CMK (cell line): ENCODE measurements around the gene HENMT1.
"Not testable (repeated sequence)": the region's sequence is repeated elsewhere in the genome, so short reads cannot be mapped to it uniquely, and the experiment has no call there.

Experiments used
- DNase-seq: peaks from one replicate; pipeline ENCODE4 v3.0.0-alpha.2; 2010; ENCODE audit warnings: low read depth

Gene HENMT1

GRCh38 chr1:108661030-108661609, at the start of gene HENMT1:
Gene HENMT1 (minus strand): TSS chr1:108661093. CDS start chr1:108659884, 1,209 bp downstream.
- peak; percentile 84 for DNase-seq

DNA sequence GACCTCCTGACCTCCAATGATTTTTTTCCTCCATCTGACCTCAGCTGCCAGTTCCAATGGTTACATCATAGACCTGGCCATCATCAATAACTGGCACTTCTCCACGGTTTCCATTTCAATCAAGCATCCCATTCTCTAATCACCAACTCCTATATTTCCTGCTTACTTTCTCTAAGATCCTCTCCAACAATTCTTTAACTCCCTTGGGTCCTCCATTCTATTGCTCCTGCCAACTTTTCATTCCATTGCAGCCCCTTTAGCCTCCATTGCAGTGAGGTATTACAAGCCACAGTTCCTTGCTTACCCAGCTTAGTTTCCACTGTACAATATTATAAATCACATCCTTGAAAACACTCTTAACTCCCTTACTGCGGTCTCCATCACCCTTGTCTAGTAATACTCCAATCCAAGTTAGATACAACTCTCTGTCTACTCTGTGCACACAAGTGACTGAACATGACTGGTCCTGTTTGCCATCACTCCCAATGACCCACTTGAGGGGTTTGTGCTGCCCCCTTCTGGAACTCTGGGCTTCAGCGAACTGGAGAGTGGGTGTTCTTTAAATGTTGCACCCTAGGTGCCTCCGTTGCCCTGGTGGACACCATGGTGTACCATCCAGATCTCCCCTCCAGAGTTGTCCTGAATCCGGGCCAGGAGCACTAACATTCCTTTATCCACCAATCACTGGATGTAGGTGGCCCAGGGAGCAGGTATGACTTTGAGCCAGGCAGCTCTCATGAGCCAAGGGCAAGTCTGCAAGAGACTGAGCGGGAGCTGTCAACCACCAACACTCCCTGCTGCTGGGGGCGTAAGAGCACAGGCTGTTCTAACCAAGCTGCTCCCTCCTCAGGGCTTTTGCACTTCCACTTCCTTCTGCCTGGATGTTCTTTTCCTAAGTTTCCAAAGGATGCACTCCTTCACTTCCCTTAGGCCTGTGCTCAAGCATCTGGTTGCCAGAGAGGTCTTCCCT, 48.1 kb upstream of the HENMT1 start:
- DNase-seq: no peak

- DNase-seq: no peak
Measured at GRCh38 chr1:108706643-108707042, 45.8 kb upstream of the HENMT1 start.

- no peak for DNase-seq
Measured at GRCh38 chr1:108704496-108704895, 43.6 kb upstream of the HENMT1 start.

GRCh38 chr1:108703939-108704338, 43.0 kb upstream of the HENMT1 start:
- no peak for DNase-seq

GRCh38 chr1:108702109-108702508, 41.2 kb upstream of the HENMT1 start:
- DNase-seq: not testable (repeated sequence)

- DNase-seq: no peak
Measured at GRCh38 chr1:108701176-108701849, 40.4 kb upstream of the HENMT1 start.

DNA sequence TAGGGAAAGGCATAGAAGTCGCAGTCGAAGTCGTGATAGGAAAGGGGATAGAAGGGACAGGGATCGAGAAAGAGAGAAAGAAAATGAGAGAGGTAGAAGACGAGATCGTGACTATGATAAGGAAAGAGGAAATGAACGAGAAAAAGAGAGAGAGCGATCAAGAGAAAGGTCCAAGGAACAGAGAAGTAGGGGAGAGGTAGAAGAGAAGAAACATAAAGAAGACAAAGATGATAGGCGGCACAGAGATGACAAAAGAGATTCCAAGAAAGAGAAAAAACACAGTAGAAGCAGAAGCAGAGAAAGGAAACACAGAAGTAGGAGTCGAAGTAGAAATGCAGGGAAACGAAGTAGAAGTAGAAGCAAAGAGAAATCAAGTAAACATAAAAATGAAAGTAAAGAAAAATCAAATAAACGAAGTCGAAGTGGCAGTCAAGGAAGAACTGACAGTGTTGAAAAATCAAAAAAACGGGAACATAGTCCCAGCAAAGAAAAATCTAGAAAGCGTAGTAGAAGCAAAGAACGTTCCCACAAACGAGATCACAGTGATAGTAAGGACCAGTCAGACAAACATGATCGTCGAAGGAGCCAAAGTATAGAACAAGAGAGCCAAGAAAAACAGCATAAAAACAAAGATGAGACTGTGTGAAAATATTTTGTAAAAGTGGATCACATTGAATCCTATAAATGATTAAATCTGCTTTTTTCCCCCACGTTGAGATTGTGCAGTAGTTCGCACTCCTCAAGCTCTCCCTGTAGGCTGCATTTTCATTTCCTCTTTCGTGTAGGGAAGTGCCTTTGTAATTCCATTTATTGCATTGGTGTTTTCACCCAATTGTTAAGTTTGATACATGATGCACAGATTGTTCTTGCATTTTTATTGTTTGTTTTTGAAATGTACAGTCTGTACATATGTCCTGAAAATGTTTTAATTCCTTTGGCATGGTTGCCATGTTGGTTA, 38.8 kb upstream of the HENMT1 start:
- DNase-seq: no peak

DNA sequence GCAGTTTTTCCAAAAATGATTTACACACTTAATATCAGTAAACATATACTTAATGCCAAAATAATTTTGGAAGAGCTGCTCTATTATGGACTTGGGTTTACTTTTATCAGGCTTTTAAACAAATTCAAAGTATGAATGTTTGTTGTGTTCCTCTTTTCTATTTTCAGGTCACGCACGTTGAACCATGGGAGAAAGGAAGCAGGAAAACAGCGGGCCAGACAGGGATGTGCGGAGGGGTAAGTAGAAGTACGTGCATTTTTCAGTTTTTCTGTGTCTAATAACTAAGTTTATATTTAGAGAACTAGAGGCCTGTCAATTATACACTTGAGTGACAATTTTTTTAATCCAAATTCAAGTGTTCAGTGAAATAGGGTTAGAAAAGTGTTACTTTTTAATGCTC, 34.6 kb upstream of the HENMT1 start:
- no peak for DNase-seq

DNA sequence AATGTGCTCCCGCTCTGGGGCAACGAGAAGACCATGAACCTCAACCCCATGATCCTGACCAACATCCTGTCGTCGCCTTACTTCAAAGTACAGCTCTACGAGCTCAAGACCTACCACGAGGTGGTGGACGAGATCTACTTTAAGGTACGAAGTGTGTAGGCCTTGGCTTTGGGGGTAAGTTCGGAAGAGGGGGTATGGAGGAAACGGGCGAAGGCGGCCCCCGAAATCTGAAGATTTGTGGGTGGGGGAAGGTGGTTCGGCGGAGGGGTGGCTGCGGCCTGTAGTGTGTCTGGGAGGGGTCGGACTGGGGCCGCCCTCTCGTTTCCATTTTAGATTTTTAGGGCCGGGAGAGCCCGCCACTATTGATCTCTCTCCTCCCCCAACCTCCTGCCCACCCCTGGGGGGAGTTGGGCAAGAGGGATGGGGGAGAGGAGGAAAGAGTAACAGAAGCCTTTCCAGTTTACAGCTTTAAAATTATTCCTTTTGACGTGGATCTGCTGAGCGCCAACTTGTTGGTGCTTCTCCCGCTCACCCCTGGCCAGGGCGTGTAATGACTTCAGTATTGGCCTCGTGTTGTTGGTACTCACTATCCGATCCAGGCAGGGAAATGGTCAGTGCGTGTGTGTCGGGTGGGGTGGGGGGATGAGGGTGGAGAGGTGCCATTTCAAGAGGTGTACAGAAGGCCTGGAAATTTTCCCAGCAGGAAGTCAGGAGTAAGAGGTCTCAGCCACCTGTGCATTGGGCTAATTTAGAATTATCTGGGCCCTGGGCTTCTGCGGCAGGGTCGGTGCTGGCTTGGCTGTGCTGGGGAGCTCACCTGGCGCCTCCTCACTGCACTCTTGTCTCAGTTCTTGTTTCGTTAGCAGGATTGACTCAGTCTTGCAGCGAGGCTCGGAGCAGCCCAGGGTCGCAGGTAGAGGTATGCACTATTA, 32.1 kb upstream of the HENMT1 start:
- DNase-seq: peak; percentile 58

DNA sequence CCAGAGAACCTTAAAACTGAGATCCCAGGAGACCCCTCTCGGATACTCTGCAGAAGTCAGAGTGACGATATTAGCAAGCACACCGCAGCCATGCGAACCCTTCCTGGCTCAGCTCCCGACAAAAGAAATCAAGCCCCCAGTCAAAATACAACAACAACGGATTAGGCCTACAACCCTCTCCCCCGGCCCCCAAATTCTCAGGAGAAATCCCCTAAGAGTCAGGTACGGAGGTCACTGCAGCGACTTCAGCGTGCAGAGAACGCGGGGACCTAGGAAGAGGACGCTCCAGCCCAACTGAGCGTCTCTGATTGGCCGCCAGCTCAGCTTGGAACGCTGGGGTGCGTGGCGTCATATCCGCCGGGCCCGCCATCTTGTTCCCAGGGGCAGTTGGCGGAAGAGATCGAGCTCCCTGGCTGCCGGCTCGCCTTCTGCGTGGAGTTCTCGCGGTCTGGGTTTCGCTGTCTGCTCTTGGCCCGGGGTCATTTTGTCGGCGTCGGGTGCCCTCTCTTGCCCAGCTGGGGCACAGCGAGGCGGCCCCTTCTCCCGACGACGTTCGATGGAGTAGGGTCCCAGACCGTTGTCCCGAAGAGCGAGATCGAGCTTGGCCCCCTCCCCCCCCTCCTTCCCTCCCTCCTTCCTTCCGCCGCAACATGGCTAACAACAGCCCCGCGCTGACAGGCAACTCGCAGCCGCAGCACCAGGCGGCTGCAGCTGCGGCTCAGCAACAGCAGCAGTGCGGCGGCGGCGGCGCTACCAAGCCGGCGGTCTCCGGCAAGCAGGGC, 31.2 kb upstream of the HENMT1 start, which contains the start of gene PRPF38B:
TSS of gene PRPF38B (plus strand) at position 369 of the 782 bp plus-strand sequence. CDS start at position 651, 282 bp downstream.
- DNase-seq: peak; percentile 80

- DNase-seq: no peak
Measured at GRCh38 chr1:108691128-108691941, 30.4 kb upstream of the HENMT1 start.

- no peak for DNase-seq
Measured at GRCh38 chr1:108686614-108687313, 25.9 kb upstream of the HENMT1 start.

DNA sequence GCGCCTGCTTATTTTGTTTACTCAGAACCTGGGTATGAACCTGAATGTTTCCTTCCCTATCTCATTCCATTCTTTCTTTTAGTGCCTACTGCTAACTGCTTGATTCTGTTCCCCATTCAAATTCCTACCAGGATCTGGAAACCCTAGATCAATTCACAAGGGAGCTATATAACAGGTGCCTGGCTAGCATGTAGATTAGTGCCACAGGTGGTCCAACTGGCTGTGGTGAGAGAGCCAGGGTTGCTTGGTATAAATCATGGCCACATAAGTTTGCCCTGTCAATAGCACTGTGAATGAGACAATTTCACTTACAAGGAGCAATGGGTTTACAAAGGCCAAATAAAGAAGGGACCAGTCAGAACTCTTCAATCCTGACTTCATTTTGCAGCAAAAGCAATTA, 24.6 kb upstream of the HENMT1 start:
- no peak for DNase-seq

DNA sequence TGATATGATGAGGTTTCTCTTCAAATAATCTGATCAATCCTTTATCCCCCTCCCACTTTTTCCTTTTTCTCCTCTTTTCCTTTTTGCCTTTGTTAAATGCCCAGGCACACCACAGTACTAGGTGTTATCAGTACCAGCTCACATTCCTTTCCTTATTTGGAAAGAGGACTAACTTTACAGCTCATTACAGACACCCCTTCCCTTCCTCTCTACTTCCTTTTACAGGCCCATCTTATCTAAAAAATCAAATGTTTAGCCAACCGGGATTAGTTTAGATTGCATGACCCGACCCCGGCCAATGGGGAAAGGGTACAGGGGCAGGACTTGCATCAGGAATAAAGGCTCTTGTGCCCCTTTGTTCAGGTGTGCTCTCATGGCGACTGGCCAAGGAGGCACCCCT, 20.8 kb upstream of the HENMT1 start:
- not testable (repeated sequence) for DNase-seq

DNA sequence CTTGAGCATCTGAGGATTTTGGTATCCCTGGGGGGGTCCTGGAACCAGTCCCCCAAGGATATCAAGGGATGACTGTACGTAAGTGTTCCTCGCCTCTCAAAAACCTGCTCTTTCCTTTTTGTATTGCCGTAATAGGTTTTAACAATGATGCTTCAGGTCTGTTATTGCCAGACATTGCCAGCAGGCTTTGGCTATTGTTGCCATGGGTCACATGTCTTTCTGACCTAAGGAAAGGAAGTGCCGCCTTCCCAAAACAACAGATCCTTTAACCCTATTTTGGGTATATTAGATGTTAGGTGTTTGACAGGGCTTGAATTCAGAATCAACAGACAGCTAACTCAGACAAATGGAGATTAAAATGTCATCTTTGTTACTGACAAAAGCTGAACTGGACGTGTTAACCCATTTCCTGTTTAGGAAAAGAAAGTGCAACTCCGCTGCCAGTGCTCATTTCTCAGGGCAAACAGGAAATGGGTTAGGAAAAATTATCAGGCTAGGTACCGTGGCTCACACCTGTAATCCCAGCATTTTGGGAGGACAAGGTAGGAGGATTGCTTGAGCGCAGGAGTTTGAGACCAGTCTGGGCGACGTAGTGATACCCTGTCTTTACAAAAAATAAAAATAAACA, 18.8 kb upstream of the HENMT1 start:
- no peak for DNase-seq

GRCh38 chr1:108678706-108679105, 17.8 kb upstream of the HENMT1 start:
- no peak for DNase-seq

DNA sequence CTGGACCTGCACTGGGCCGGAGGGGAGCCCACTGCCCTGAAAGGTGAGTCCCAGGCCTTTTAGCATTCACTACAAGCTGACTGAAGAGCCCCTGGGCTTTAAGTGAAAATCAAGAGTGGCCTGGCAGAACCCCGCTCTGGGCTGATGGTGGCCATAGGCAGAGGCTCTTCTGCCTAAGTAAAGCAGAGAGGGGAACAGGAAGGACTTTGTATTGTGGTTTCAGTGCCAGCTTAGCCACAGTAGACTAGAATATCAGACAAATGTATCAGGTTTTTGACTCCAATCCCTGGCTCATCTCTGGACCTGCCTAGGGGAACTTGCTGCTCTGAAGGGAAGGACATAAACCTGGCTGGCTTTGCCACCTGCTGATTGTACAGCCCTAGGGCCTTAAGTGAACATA, 10.2 kb upstream of the HENMT1 start:
- no peak for DNase-seq
